Right lobe of liver (tissue), 4 donors: ENCODE data around the gene SPACA7.

ENCODE experiments used
- CTCF ChIP-seq, 4 donors: fragments of 200-600 bp in 3 of 4; fragments of 450-650 bp in 1 of 4; IDR thresholded peaks; one replicate each; pipeline versions ENCODE4 v1.5.1 to v1.8.0; 2016 to 2022; ENCODE audit warnings: antibody characterized with exemption in 4 of 4, mild to moderate bottlenecking in 2 of 4
- POLR2A ChIP-seq: fragments of 450-650 bp; IDR thresholded peaks from one replicate; pipeline ENCODE4 v1.6.1; 2017; ENCODE audit warnings: antibody characterized with exemption, mild to moderate bottlenecking
- donor health status: DM: no; HTN: no; CAD: no.
- donor health status: DM: no; HTN: no; CAD: no.
- donor health status: DM: no; HTN: yes; CAD: no.

- no peak for TF ChIP-seq CTCF (IDR thresholded peaks at IDR 0.05)
- no peak for TF ChIP-seq POLR2A
Observed at GRCh38 chr13:112392719-112393118, 16.6 kb downstream of the SPACA7 start.
